PC-3 (cell line): Measurements from ENCODE around the gene GALNTL6.

Experiments used
- CTCF ChIP-seq: fragments of 300-600 bp; sonication (generic); conservative IDR thresholded peaks from 2 replicates; pipeline ENCODE4 v1.5.1; 2017; ENCODE audit warnings: antibody characterized with exemption, low read depth, mild to moderate bottlenecking, low read length
- EZH2 ChIP-seq: fragments of 300-600 bp; sonication (generic); IDR thresholded peaks from one replicate; pipeline ENCODE4 v1.6.1; 2017; ENCODE audit warnings: antibody characterized with exemption, mild to moderate bottlenecking, low read length; ENCODE audit not compliant: unreplicated experiment
- EZH2phosphoT487 ChIP-seq: fragments of 300-600 bp; sonication (generic); IDR thresholded peaks from 2 replicates; pipeline ENCODE4 v1.6.1; 2018; ENCODE audit warnings: mild to moderate bottlenecking, antibody characterized with exemption, low read length, borderline replicate concordance

- TF ChIP-seq CTCF (no peak), EZH2 (no peak), EZH2phosphoT487 (no peak)
Observed at GRCh38 chr4:172168888-172169287, 355.7 kb downstream of the GALNTL6 start.
